SK-N-SH (cell line): Measurements from ENCODE around the gene UQCR10. TPM values are rescaled to one million over a fixed set of nuclear protein-coding genes. Genes with fewer than 3 reads are reported as not detected.

Experiments
- CTCF ChIA-PET: fragments of 300-600, 350-600 bp; formaldehyde crosslinking; extraction: SDS; loops from one replicate; lab custom pipeline; 2021; lab: Yijun Ruan, JAX
- POLR2A ChIA-PET: fragments of 350-600 bp; sonication (Branson Sonifier 250); formaldehyde crosslinking; extraction: SDS; loops from one replicate; lab custom pipeline; 2020; ENCODE audit warnings: antibody characterized with exemption, inconsistent platforms; lab: Yijun Ruan, JAX
- DNase-seq: peaks from one replicate; pipeline ENCODE4 v3.0.0; 2012
- H2AFZ ChIP-seq: fragments of 200-600 bp; sonication (generic); 2 replicates; pipeline ENCODE4 v1.8.1; 2016; ENCODE audit warnings: antibody characterized with exemption, mild to moderate bottlenecking, low read depth
- H3F3A ChIP-seq: fragments of 200-600 bp; sonication (generic); replicated peaks from 2 replicates; pipeline ENCODE3; 2016; ENCODE audit warnings: antibody characterized with exemption, mild to moderate bottlenecking; ENCODE audit not compliant: insufficient read depth
- H3K27ac ChIP-seq, 2 experiments: fragments of 200-500 bp in 1 of 2; fragments of 200-600 bp in 1 of 2; sonication (Bioruptor generic) in 1 of 2; sonication (generic), shearing (Covaris generic) in 1 of 2; 2 replicates each; pipeline versions ENCODE4 v1.5.1 to v1.6.1; 2014 to 2016; ENCODE audit warnings: low read depth in 2 of 2, inconsistent platforms in 1 of 2, low read length in 1 of 2, mild to moderate bottlenecking in 1 of 2, mixed read lengths in 1 of 2
- H3K27me3 ChIP-seq: fragments of 200-600 bp; sonication (generic), shearing (Covaris generic); 2 replicates; pipeline ENCODE4 v1.6.1; 2016; ENCODE audit warnings: mixed run types; ENCODE audit not compliant: insufficient read depth
- H3K36me3 ChIP-seq, 2 experiments: fragments of 200-500 bp in 1 of 2; fragments of 200-600 bp in 1 of 2; sonication (Bioruptor generic) in 1 of 2; sonication (generic) in 1 of 2; replicated peaks in 1 of 2; 2 replicates each; pipeline versions ENCODE3 to v1.5.1; 2014 to 2016; ENCODE audit warnings: low read length in 1 of 2, mild to moderate bottlenecking in 1 of 2; ENCODE audit not compliant: insufficient read depth in 2 of 2, control insufficient read depth in 1 of 2
- H3K4me1 ChIP-seq, 2 experiments: fragments of 200-500 bp in 1 of 2; fragments of 200-600 bp in 1 of 2; sonication (Bioruptor generic) in 1 of 2; sonication (generic), shearing (Covaris generic) in 1 of 2; 2 replicates each; pipeline versions ENCODE4 v1.5.1 to v1.6.1; 2014 to 2016; ENCODE audit warnings: low read depth in 1 of 2, low read length in 1 of 2, mixed run types in 1 of 2; ENCODE audit not compliant: insufficient read depth in 2 of 2, control insufficient read depth in 1 of 2
- H3K4me2 ChIP-seq: fragments of 200-600 bp; sonication (generic), shearing (Covaris generic); 2 replicates; pipeline ENCODE4 v1.6.1; 2017; ENCODE audit warnings: mixed run types
- H3K4me3 ChIP-seq, 2 experiments: fragments of 200-500 bp in 1 of 2; fragments of 200-600 bp in 1 of 2; sonication (Bioruptor generic) in 1 of 2; sonication (generic), shearing (Covaris generic) in 1 of 2; 2 replicates each; pipeline versions ENCODE4 v1.5.1 to v1.8.1; 2014 to 2016; ENCODE audit warnings: low read depth in 2 of 2, inconsistent platforms in 1 of 2, low read length in 1 of 2, mild to moderate bottlenecking in 1 of 2, mixed read lengths in 1 of 2, moderate library complexity in 1 of 2
- H3K79me2 ChIP-seq: fragments of 200-600 bp; sonication (generic); 2 replicates; pipeline ENCODE4 v1.8.1; 2017; ENCODE audit warnings: mild to moderate bottlenecking; ENCODE audit not compliant: insufficient read depth
- H3K9ac ChIP-seq: fragments of 200-600 bp; sonication (generic); 2 replicates; pipeline ENCODE4 v1.6.1; 2017; ENCODE audit warnings: mixed run types
- H3K9me2 ChIP-seq: fragments of 200-600 bp; sonication (generic); 2 replicates; pipeline ENCODE4 v1.6.1; 2017; ENCODE audit warnings: mixed run types
- H3K9me3 ChIP-seq: fragments of 200-600 bp; sonication (generic); 2 replicates; pipeline ENCODE4 v1.6.1; 2017; ENCODE audit warnings: mixed run types, mild to moderate bottlenecking, moderate library complexity
- H4K20me1 ChIP-seq: fragments of 200-600 bp; sonication (generic); 2 replicates; pipeline ENCODE4 v1.6.1; 2017; ENCODE audit warnings: mild to moderate bottlenecking, mixed run types; ENCODE audit not compliant: insufficient read depth
- CHD2 ChIP-seq: fragments of 150-350 bp; IDR thresholded peaks from 2 replicates; pipeline ENCODE4 v1.6.1; 2018; ENCODE audit warnings: low read length; ENCODE audit not compliant: partially characterized antibody
- EP300 ChIP-seq, 2 experiments: IDR thresholded peaks; 2 replicates each; pipeline versions ENCODE4 v1.4.0 to v1.6.1; 2012; ENCODE audit warnings: borderline replicate concordance in 1 of 2, low read depth in 1 of 2, low read length in 1 of 2
- EZH2phosphoT487 ChIP-seq: fragments of 200-600 bp; sonication (generic); IDR thresholded peaks from 2 replicates; pipeline ENCODE4 v1.6.1; 2017; ENCODE audit warnings: low read depth, mixed run types, mild to moderate bottlenecking, antibody characterized with exemption, moderate library complexity, borderline replicate concordance
- FOSL2 ChIP-seq: IDR thresholded peaks from 2 replicates; pipeline ENCODE4 v1.4.0; 2012; ENCODE audit warnings: low read depth, mild to moderate bottlenecking, moderate library complexity, borderline replicate concordance
- GATA2 ChIP-seq: sonication (generic); formaldehyde crosslinking; IDR thresholded peaks from 2 replicates; pipeline ENCODE4 v1.5.0; 2020; ENCODE audit warnings: mild to moderate bottlenecking, missing genetic modification reagents
- JUND ChIP-seq: IDR thresholded peaks from 2 replicates; pipeline ENCODE4 v1.4.0; 2012
- MXI1 ChIP-seq: IDR thresholded peaks from 2 replicates; pipeline ENCODE4 v1.6.1; 2012; ENCODE audit warnings: mild to moderate bottlenecking, low read depth, low read length, improper control_type of control experiment
- NFIC ChIP-seq: IDR thresholded peaks from 2 replicates; pipeline ENCODE4 v1.4.0; 2012; ENCODE audit warnings: borderline replicate concordance
- NRF1 ChIP-seq: IDR thresholded peaks from 2 replicates; pipeline ENCODE4 v1.6.1; 2012; ENCODE audit warnings: low read depth, mild to moderate bottlenecking, low read length
- RAD21 ChIP-seq: IDR thresholded peaks from 2 replicates; pipeline ENCODE4 v1.6.1; 2012; ENCODE audit warnings: mild to moderate bottlenecking, low read length
- TAF1 ChIP-seq: IDR thresholded peaks from 2 replicates; pipeline ENCODE4 v1.6.1; 2012; ENCODE audit warnings: low read depth, mild to moderate bottlenecking, low read length, moderate library complexity, borderline replicate concordance
- TCF12 ChIP-seq: IDR thresholded peaks from 2 replicates; pipeline ENCODE4 v1.4.0; 2012
- TEAD4 ChIP-seq: IDR thresholded peaks from 2 replicates; pipeline ENCODE4 v1.4.0; 2012; ENCODE audit warnings: mild to moderate bottlenecking, borderline replicate concordance; ENCODE audit not compliant: insufficient read depth
- WGBS: methylation state at CpG from one replicate; pipeline ENCODE4 v1.1.6; 2017; ENCODE audit warnings: low lambda C conversion rate; 5-methylcytosine and 5-hydroxymethylcytosine counted together
- polyA plus RNA-seq, 3 experiments: library from polyadenylated mRNA; depleted of rRNA; stranded (reverse); fragments of >200 nt; gene quantifications; 2 replicates each; pipeline ENCODE4 v1.2.3, GENCODE V29; 2012
- TF ChIP-seq, protein P1 (sequence below): fragments of 150-350 bp; IDR thresholded peaks from 2 replicates; pipeline ENCODE4 v1.6.1; 2017; ENCODE audit warnings: antibody characterized with exemption, low read length, low read depth, borderline replicate concordance
- TF ChIP-seq, protein P2 (sequence below): IDR thresholded peaks from 2 replicates; pipeline ENCODE4 v1.4.0; 2012; ENCODE audit warnings: low read depth
- TF ChIP-seq, protein P3 (sequence below): IDR thresholded peaks from 2 replicates; pipeline ENCODE4 v1.6.1; 2012; ENCODE audit warnings: mild to moderate bottlenecking, low read depth, low read length, moderate library complexity
- TF ChIP-seq, protein P4 (sequence below): fragments of 150-350 bp; IDR thresholded peaks from 2 replicates; pipeline ENCODE4 v1.6.1; 2016; ENCODE audit warnings: mild to moderate bottlenecking, low read depth, low read length
- TF ChIP-seq, protein P5 (sequence below): fragments of 200-600 bp; sonication (generic); IDR thresholded peaks from 2 replicates; pipeline ENCODE4 v1.6.1; 2017; ENCODE audit warnings: antibody characterized with exemption, mild to moderate bottlenecking, moderate library complexity

The UQCR10 gene
- polyA plus RNA-seq, 1 of the 3 experiments (the other 2 are of a cell fraction) = 248 TPM

DNA sequence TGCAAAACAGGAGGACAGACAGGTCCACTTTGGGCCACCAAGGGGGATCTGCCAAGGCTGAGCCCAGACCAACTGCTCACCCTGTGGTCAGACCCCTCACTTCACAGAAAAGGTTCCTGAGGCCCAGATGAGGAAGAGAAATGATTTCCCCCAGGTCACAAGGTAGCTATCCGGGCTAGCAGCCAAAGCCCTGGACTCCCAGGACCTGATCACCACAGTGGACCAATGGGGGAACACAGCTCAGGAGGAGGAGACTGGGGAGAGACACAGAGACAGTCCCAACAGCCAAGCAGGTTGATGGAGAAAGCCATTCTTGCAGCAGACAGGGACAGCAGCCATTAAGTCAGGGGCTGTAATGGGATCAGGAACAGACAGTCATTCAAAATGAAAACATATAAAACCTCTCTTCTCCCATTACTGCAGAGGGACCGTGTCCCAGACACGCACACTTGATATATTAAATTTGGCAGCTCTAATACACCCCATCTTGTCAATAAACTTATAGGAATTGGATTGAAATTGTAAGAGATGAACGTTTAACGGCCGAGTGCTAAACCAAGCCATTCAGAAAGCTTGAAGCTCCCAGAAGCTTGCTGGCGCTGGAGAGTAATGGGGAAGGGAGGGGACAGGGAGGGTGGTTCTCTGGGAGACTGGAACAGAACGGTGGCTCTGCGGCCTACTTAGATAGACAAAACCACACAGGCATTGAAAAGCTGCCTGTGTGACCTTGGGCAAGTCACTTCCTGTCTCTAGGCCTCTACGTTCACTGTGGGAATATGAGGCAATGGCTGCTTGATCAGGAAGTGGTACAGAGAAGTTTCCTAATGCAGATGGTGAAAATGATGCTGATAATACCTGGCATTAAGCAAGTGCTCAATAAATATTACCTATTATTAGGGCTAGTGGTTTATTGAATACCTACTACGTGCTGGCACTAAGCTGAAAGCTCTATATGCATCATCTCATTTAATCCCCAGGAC lies 16.3 kb upstream of the UQCR10 start:
- no peak for TF ChIP-seq CHD2
- TF ChIP-seq TCF12 = no peak
- TF ChIP-seq FOSL2 = no peak
- no peak for TF ChIP-seq GATA2 (CRISPR knock-in tag)
- Histone ChIP-seq H3F3A (no peaks in the 10 kb centered on the region), H3K4me2 (no peak overlapping the region), H3K27ac (no peak overlapping the region), H3K4me1 (no peaks in the 10 kb centered on the region), H3K36me3 (peaks cover 0 to 6% of the 10 kb centered on the region in 2 experiments), H3K9me2 (no peaks in the 10 kb centered on the region), H3K9me3 (no peaks in the 10 kb centered on the region), H2AFZ (no peak overlapping the region), H3K27me3 (no peaks in the 10 kb centered on the region), H3K79me2 (no peaks in the 10 kb centered on the region), H3K4me3 (no peak overlapping the region), H4K20me1 (0 out of 2 replicates have a peak, but pooled peaks cover 3% of the 10 kb centered on the region), H3K9ac (no peak overlapping the region)
- CTCF ChIA-PET = interaction anchor here (0.8 to 3.2 kb wide), 4 partner anchors 9 to 338 kb away, joined by 3 to 8 read pairs (median 4); no protein-coding TSS in a partner anchor
- POLR2A ChIA-PET = no interaction called here
- no peak for DNase-seq
- 89% methylated on average over 10 of the region's 11 CpGs for WGBS

DNA sequence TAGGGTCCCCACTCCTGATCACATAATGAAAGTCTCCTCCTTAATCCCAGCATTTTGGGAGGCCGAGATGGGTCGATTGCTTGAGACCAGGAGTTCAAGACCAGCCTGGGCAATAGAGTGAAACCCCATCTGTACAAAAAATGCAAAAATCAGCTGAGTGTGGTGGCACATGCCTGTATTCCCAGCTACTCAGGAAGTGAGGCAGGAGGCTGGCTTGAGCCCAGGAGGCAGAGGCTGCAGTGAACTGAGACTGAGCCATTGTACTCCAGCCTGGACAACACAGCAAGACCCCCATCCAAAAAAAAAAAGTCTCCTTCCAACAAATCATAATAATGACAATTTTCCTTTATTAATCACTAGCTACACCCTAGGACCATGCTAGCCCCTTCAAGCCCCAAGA lies 15.5 kb upstream of the UQCR10 start:
- no peaks in the 10 kb centered on the region for H3K27me3 ChIP-seq
- ChIA-PET POLR2A (no interaction called here), CTCF (interaction anchor here (3.2 kb wide), 1 partner anchor 337 kb away, joined by 8 read pairs; no protein-coding TSS in a partner anchor)
- H3K4me1 ChIP-seq = no peaks in the 10 kb centered on the region
- H3K9ac ChIP-seq = no peak overlapping the region
- H3K79me2 ChIP-seq = no peaks in the 10 kb centered on the region
- WGBS = 94% methylated on average over 2 of the region's 2 CpGs
- H2AFZ ChIP-seq = no peak overlapping the region
- no peak overlapping the region for H3K4me3 ChIP-seq
- H3K36me3 ChIP-seq = peaks cover 0 to 4% of the 10 kb centered on the region in 2 experiments
- 0 out of 2 replicates have a peak, but pooled peaks cover 3% of the 10 kb centered on the region for H4K20me1 ChIP-seq
- no peak for DNase-seq
- no peak overlapping the region for H3K27ac ChIP-seq
- no peaks in the 10 kb centered on the region for H3K9me3 ChIP-seq
- H3K9me2 ChIP-seq = no peaks in the 10 kb centered on the region
- H3K4me2 ChIP-seq = no peak overlapping the region
- no peaks in the 10 kb centered on the region for H3F3A ChIP-seq
- TF ChIP-seq NFIC (no peak), JUND (no peak), MXI1 (no peak), FOSL2 (no peak), EZH2phosphoT487 (no peak), EP300 (IDR thresholded peaks at IDR 0.05; ENCODE audit: borderline replicate concordance in 1 of 2, low read depth in 1 of 2, low read length in 1 of 2) (no peak), TEAD4 (no peak), NRF1 (no peak), RAD21 (no peak), TAF1 (no peak)
- TF ChIP-seq, protein P1, sequence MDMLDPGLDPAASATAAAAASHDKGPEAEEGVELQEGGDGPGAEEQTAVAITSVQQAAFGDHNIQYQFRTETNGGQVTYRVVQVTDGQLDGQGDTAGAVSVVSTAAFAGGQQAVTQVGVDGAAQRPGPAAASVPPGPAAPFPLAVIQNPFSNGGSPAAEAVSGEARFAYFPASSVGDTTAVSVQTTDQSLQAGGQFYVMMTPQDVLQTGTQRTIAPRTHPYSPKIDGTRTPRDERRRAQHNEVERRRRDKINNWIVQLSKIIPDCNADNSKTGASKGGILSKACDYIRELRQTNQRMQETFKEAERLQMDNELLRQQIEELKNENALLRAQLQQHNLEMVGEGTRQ = no peak
- TF ChIP-seq, protein P2, sequence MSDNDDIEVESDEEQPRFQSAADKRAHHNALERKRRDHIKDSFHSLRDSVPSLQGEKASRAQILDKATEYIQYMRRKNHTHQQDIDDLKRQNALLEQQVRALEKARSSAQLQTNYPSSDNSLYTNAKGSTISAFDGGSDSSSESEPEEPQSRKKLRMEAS = no peak
- TF ChIP-seq, protein P3, sequence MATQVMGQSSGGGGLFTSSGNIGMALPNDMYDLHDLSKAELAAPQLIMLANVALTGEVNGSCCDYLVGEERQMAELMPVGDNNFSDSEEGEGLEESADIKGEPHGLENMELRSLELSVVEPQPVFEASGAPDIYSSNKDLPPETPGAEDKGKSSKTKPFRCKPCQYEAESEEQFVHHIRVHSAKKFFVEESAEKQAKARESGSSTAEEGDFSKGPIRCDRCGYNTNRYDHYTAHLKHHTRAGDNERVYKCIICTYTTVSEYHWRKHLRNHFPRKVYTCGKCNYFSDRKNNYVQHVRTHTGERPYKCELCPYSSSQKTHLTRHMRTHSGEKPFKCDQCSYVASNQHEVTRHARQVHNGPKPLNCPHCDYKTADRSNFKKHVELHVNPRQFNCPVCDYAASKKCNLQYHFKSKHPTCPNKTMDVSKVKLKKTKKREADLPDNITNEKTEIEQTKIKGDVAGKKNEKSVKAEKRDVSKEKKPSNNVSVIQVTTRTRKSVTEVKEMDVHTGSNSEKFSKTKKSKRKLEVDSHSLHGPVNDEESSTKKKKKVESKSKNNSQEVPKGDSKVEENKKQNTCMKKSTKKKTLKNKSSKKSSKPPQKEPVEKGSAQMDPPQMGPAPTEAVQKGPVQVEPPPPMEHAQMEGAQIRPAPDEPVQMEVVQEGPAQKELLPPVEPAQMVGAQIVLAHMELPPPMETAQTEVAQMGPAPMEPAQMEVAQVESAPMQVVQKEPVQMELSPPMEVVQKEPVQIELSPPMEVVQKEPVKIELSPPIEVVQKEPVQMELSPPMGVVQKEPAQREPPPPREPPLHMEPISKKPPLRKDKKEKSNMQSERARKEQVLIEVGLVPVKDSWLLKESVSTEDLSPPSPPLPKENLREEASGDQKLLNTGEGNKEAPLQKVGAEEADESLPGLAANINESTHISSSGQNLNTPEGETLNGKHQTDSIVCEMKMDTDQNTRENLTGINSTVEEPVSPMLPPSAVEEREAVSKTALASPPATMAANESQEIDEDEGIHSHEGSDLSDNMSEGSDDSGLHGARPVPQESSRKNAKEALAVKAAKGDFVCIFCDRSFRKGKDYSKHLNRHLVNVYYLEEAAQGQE = no peak
- TF ChIP-seq, protein P4, sequence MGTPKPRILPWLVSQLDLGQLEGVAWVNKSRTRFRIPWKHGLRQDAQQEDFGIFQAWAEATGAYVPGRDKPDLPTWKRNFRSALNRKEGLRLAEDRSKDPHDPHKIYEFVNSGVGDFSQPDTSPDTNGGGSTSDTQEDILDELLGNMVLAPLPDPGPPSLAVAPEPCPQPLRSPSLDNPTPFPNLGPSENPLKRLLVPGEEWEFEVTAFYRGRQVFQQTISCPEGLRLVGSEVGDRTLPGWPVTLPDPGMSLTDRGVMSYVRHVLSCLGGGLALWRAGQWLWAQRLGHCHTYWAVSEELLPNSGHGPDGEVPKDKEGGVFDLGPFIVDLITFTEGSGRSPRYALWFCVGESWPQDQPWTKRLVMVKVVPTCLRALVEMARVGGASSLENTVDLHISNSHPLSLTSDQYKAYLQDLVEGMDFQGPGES = no peak
- TF ChIP-seq, protein P5, sequence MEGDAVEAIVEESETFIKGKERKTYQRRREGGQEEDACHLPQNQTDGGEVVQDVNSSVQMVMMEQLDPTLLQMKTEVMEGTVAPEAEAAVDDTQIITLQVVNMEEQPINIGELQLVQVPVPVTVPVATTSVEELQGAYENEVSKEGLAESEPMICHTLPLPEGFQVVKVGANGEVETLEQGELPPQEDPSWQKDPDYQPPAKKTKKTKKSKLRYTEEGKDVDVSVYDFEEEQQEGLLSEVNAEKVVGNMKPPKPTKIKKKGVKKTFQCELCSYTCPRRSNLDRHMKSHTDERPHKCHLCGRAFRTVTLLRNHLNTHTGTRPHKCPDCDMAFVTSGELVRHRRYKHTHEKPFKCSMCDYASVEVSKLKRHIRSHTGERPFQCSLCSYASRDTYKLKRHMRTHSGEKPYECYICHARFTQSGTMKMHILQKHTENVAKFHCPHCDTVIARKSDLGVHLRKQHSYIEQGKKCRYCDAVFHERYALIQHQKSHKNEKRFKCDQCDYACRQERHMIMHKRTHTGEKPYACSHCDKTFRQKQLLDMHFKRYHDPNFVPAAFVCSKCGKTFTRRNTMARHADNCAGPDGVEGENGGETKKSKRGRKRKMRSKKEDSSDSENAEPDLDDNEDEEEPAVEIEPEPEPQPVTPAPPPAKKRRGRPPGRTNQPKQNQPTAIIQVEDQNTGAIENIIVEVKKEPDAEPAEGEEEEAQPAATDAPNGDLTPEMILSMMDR = no peak
